Measurements from ENCODE around the gene ANK2.

GRCh38 chr4:113327494-113327893, 278.0 kb downstream of the ANK2 start:
- TF ChIP-seq POLR2AphosphoS5 (IDR thresholded peaks at IDR 0.05) (no peak), POLR2A (IDR thresholded peaks at IDR 0.05) (no peak)
- TF ChIP-seq, protein P1, sequence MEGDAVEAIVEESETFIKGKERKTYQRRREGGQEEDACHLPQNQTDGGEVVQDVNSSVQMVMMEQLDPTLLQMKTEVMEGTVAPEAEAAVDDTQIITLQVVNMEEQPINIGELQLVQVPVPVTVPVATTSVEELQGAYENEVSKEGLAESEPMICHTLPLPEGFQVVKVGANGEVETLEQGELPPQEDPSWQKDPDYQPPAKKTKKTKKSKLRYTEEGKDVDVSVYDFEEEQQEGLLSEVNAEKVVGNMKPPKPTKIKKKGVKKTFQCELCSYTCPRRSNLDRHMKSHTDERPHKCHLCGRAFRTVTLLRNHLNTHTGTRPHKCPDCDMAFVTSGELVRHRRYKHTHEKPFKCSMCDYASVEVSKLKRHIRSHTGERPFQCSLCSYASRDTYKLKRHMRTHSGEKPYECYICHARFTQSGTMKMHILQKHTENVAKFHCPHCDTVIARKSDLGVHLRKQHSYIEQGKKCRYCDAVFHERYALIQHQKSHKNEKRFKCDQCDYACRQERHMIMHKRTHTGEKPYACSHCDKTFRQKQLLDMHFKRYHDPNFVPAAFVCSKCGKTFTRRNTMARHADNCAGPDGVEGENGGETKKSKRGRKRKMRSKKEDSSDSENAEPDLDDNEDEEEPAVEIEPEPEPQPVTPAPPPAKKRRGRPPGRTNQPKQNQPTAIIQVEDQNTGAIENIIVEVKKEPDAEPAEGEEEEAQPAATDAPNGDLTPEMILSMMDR (IDR thresholded peaks at IDR 0.05 in 8 of 11, conservative IDR thresholded peaks at IDR 0.05 in 3 of 11), result no peak
